HG03460 (cell line): ENCODE data around the gene ELAVL1.

Experiments
- ATAC-seq: cut with Tn5 transposase; IDR thresholded peaks from one replicate; pipeline ENCODE4 v1.9.1; 2021; ENCODE audit not compliant: unreplicated experiment

ELAVL1 gene

DNA sequence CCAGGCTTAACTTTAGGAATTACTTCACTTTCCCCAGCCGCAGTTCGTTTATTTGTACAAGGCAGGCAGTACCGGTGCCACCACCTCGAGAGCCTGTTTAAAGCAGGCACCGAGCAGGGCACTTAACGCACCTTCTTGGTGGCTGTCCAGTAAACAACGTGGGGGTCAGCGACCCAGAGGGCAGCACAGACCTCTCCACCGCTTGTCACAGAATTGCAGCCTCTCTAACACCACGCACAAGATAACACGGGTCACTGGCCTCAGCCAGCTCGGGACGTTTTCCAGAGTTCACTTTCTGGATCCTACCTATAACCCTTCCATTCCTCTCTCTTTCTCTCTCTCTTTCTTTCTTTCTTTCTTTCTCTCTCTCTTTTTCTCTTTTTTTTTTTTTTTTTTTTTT lies 16.8 kb upstream of the ELAVL1 start:
- no peak for ATAC-seq

DNA sequence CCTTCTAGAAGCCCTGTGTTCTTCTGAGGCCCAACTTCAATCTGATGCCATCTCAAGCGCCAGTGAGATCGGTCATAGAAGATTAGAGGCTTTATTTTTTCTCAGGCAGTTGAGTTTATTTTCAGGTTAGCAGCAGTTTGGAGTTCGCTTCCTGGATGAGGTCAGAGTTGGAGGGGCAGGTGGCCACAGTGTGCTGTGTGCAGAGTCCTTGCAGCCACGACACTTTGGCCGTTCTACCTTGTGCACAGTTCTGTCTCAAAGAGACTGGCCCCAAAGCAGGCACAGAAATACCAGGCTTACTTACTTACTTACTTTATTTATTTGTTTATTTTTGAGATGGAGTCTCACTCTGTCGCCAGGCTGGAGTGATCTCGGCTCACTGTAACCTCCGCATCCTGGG lies 15.9 kb upstream of the ELAVL1 start:
- no peak for ATAC-seq

DNA sequence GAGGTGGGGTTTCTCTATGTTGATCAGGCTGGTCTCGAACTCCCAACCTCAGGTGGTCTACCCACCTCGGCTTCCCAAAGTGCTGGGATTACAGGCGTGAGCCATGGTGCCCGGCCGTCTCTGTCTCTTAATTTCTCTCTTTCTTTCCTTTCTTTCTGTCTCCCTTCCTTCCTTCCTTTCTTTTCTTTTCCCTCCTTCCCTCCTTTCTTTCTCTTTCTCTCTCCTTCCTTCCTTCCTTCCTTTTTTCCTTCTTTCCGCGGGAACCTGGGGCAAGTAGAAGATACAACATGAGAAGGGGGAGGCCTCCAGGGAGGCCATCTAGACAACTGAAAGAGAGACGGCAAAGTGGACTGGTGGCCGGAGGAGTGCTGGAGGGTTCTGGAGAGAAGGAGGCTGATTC lies 15.2 kb upstream of the ELAVL1 start:
- no peak for ATAC-seq

DNA sequence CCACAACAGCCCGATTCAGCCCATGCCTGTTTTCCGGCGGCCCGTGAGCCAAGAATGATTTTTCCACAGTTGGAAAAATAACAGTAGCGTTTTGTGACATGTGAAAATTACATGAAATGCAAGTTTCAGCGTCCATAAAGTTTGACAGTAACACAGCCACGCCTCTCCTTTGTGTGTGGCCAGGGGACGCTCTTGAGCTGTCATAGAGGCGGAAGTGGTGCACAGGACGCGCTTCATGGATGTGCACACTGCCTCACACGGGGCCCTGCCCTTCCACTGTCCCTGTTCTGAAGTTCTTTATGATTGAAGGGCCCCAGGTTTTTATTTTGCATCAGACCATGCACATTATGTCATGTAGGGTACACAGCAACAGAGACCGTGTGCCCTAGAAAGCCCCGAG lies 12.4 kb upstream of the ELAVL1 start:
- ATAC-seq = no peak

DNA sequence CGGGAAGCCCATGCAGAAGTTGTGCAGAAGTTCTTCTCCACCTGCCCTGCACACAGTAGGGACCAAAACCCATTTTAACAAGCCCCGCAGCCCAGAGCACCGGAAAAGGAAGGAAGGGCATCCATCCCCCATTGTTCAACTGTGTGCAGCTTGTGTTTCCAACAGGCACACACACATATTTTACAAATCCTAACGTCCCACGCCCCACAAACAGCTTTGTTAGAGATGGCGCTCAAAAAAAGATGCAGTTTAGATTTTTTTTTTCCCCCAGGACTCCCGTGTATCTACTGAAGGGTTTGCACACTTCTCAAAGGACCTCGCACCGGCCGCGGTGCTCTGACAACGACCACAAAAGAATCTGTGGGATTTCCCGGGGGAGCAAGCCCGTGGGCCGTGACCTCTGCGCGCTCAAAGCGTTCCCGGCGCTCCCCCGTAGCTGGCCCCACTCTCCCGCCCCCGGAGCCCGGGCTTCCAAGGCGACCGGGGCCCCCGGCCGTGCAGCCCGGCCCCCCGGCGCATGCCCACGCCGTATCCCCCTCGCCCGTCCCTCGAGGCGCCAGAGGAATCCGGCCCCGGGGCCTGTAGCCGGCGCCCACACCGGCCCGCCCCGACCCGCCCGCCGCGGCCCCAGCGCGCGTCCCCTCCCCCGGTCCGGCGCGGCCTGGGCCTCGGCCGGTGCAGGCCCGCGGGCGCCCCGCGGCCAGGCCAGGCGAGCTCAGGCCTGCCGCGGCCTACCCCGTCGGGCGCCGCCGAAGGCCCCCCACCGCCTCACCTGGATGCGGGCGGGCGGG lies 523 bp downstream of the ELAVL1 start:
- no peak for ATAC-seq

DNA sequence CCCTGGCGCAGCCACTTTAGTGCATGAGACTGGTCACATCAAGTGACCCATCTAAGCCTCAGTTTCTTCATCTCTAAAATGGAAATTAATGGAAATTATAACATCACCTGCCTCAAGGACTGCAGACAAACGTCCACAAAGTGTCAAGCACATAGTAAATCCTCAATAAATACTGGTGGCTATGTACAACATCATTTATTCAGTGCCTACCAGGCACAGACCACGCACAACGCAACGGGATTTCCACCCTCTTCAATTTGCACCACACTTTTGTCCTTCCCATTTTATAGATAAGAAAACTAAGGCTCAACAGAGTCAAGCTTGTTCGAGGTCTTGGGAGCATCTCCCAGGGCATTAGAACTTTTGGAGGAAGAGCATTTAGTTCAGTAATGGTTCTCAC lies 1.4 kb downstream of the ELAVL1 start:
- no peak for ATAC-seq

DNA sequence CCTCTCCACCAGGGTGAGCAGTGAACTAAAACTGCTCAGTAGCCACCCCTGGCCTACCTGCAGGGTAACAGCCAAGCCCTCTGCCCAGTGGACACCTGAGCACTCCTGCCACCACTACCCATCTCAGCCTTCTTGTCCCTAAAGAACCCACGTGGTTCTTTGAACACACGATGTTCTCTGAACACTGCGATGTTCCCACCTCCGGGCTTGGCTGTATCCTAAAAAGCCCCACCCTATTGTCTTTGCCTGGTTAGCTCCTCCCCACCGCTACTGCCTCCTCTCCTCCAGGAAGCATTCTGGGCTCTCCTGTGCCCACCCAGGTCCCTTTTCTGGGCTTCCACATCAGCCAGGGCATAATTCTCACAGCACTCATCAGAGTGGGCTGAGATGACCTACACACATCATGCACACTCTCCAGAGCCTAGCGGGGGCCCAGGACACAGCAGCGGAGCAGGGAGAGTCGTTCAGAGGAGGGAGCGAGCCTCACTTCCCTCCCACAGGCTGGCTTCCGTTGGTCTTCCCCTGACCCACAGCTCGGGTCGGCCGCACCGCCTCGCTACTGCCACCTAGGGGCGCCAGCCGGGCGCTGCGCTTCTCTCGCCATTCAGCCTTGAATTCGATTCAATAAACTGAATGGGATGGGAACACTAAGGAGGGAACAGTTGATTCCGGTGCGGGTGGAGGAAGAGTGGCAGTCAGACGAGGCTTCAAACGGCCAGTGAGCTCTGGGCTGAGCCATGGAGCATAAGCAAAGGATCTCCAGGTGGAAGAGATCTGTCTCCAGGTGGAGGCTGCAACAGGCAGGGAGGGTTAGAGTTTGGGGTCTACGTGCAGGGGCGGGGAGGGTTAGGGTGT lies 3.2 kb downstream of the ELAVL1 start:
- no peak for ATAC-seq

DNA sequence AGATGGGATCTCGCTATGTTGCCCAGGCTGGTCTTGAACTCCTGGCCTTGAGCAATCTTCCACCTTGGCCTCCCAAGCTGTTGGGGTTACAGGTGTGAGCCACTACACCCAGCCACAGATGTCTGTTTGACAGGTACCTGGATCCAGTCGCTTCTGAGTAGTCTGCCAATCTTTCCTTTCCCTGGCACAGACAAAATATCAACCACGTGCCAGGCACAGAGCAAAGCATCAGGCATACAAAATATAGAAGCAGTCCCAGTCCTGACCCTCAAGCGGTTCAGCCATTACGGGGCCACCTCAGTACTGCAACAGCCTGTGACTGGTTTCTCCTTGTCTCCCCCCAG lies 3.8 kb downstream of the ELAVL1 start:
- ATAC-seq = no peak

DNA sequence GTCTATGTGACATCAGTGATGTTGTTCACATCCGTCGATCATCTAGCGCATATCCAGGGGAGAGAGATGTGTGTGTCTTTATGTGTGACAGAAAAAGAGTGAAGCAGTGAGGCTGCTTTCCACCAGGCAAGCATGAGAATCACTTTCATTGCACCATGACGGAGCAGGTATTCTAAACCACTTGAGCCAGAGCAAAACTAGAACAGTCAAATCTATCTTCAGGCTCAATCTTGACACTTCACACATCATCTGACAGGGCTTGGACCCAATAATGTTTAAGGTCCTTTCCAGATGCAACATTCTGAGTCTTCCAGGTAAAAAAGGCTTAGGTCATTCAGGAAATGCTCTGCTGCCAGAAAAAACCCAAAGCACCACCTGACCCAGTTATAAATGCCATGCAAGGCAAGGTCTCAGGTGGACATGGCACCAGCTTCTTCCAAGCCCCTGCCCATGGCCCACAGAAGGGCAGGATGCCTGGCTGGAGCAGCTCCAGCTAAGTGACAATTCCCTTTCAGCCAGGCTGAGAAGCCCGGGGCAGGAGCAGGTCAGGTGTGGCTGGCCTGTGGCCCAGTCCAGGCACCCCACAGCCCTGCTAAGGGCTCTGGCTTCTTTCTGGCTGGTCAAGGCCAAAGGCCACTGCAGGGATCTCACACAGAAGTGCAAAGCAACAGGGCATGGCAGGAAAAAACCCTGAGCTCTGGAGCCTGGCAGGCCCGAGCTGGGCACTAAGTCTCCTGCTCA lies 5.0 kb downstream of the ELAVL1 start:
- no peak for ATAC-seq

DNA sequence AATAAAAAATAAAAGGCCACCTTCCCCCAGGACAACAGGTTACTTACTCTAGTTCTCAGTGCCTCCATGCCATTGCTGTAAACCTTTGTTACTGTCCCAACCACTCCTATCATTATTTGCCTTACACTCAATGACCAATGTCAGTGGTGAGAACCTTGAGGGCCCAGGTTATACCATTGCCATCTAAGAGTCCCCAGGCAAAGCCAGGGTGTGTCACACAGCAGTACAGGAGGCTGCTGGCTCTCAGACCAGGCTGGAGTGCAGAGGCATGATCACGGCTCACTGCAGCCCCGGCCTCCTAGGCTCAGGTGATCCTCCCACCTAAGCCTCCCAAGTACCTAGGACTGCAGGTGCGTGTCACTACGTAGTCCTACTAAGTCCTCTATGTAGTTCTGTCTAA lies 6.1 kb downstream of the ELAVL1 start:
- no peak for ATAC-seq

DNA sequence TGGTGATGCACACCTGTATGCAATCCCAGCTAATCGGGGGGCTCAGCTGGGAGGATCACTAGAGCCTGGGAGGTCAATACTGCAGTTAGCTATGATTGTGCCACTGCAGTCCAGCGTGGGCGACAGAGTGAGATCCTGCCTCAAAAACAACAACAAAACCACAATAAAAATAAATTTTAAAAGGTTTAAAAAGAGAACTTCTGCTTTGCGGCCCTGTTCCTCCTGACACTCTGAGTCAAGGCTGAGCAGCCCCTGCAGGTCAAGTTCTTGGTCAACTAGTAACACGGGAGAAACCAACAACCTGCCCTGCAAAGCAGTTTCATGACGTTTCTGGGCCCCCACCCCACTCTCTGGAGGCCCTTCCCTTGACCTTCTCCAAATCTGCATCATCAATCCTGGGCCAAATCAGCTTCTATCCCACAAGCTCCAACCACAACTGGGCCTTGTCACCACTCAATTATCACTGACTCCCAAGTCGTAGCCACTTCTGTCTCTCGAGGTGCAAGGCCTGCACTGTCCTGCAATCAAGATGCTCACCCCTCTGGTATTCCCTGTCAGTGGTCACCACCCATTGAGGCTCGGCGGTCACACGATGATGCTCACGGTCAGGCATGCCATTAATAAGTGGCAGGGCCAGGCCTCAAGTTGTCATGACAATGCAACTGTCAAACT lies 7.5 kb downstream of the ELAVL1 start:
- ATAC-seq = no peak

DNA sequence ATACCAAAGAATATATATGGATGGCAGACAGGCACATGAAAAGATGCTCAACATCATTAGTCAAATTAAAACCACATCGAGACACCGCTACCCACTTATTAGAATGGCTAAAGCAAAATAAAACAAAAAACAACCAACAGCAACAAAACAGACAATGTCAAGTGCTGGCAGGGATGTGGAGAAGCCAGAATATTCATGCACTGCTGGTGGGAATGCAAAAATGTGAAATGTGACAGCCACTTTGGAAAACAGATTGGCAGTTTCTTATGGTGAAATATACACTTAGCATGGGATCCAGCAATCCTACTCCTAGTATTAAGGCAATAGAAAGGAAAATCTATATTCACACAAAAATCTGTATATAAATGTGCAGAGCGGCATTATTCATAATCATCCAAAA lies 8.6 kb downstream of the ELAVL1 start:
- no peak for ATAC-seq

DNA sequence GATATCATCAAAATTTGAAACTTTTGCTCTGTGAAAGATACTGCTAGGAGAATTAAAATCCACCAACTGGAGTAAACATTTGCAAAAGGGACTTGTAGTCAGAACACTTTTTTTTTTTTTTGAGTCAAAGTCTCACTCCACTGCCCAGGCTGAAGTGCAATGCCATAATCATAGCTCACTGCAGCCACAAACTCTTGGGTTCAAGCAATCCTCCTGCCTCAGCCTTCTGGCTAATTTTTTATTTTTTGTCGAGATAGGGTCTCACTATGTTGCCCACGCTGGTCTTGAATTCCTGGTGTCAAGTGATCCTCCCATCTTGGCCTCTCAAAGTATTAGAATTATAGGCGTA lies 9.7 kb downstream of the ELAVL1 start:
- ATAC-seq = no peak

DNA sequence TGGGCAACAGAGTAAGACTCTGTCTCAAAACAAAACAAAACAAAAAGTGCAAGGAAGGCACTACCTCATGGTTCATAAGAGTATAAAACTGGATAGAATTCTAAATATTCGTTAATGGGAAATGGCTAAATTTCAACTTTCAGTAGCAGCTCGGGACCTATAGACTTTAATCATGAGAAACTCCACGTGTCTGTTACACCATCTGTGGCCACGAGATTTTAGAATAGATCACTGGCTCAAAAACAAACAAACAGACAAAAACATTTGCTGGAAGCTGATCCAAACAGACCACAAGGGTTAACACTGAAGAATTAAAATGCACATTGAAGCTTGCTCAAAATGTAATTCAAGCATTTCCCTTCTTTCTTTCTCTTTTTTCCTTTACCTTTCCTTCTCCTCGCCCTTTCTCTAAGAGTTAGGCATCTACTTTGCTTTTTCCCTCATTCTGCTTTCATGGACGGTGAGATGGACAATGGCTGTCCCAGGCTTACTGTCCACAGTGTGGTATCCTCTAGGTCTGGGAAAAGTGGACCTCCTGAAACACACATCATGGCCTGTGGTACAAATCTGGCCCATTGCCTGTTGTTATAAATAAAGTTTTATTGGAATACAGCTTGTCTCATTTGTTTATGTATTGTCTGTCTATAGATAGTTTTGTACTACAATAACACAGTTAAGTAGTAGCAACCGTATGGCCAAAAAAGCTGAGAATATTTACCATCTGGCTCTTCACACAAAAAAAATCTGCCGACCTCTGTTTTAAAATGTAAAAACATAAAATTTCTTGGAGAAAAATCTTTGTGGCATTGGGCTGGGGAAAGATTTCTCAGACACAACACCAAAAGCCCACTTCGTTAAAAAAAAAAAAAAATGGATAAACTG lies 10.3 kb downstream of the ELAVL1 start:
- ATAC-seq = no peak

DNA sequence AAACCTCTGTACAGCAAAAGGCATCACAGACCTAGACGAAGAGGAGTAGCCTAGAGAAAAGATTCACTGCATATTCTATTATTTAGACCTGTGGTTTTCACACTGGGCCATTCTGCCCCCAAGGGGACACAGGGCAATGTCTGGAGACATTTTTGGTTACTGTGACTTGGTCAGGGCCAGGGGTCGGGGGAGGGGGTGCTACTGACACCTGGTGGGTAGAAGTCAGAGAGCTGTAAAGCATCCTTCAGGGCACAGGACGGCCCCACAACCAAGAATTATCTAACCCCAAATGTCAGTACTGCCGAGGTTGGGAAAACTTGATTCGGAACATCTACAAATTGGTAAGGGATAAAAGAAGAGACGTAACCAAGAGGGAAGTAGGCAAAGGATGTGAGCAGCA lies 11.3 kb downstream of the ELAVL1 start:
- ATAC-seq = no peak

DNA sequence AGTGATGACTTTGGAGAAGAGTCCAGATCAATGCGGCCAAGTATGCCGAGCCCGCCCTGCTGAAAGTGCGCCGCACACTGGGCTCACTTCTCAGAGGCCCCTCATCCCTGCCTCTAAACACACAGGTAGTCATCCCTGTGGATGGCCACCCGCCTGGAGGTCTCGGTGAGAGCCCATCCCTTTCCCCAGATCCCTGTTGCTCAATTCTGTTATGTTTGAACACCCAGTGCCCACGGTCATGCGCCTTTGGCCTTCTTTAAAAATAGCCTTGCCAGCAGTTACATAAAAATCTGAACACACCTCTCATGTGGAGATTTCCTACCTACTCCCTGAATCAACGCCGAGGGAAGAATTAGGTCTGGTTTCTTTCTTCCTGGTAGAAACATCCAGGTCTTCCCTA lies 11.9 kb downstream of the ELAVL1 start:
- no peak for ATAC-seq

DNA sequence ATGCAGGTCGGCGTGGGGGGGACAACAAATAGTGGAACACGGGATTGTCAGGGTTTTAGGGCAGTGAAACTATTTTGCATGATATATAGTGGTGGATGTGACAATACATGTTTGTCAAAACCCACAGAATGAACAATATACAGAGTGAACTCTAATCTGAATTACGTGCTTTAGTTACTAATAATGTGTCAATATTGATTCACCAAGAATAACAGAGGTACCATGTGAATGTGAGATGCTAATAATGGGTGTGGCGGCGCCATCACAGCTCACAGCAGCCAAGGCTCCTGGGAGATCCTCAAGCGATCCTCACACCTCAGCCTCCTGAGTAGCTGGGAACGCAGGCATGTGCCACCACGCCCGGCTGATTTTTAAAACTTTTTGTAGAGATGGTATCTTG lies 12.9 kb downstream of the ELAVL1 start:
- no peak for ATAC-seq

DNA sequence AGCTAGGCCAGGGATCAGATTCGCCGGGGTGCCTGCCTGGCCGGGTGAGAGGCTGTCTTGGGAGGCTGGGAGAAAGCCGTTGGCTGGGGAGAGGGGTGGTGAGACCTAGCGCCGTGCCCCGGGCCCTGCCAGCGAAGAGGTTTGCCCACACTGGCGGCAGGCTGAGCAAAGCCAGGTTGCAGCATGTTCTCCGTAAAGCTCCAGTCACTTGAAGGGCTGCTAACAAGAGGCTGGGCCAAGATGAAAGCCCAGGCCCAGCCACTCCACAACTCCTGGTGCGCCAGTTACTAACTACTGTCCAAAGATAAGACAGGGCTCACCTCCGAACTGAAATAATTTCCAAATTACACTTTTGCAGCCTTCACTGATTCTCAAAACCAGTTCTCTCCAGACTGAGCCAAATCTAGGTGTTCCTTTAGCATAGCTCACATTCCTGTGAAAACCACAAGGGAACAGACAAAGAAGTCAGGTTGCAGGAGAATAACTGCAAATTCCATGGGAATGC lies 16.3 kb downstream of the ELAVL1 start:
- no peak for ATAC-seq

DNA sequence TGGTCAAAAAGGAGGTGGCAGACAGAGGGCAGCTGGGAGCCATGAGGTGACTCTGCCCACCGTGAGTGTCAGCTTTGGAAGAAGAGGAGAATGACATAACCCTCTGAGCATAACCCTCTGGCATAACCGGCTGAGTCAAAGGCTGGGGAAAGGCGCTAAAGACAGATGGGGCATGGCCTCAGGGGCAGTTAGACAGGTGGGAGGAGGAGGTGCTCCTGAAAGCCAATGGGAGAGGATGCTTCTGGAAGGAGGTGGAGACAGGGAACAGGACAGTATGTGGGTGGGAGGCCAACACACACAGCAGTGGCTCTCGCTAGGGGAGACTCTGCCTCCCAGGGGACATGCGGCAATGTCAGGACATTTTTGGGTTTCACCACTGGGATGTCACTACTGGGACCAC lies 17.1 kb downstream of the ELAVL1 start:
- no peak for ATAC-seq

DNA sequence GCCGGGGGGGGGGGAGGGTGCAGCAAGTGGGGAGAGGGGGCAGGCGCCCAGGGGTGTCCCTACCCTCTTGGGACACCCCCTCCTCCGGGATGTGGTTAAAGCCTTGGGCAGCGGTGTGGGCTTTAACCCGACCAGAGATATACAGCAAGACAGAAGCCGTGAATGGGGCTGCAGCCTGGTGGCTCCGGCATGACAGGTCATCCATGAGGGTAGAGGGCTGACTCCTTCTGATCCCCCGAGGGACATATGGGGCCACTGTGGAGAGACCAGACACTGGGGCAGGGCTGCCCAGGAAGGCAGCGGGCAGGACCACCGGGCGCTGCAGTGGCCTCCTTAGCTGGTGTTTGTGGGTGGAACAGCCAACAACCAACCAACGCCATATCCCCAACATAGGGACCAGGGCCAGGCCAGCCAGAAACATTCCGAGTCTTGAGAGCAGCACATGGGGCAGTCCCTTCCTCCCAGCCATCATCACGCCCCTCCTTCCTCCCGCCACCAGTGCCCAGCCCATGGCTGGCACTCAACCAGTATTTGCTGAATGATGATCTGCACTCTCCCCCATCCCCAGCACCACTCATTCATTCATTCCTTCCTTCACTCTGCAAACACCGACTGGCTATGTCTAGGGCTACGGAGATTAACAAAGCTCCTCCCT lies 18.2 kb downstream of the ELAVL1 start:
- no peak for ATAC-seq
